GM11168 (cell line): ENCODE data around the gene CYLD.

Experiments
- in situ Hi-C: fragments of 300-500 bp; cut with MboI; formaldehyde crosslinking; loops from one replicate; pipeline ENCODE4 v1.12.0; 2022; ENCODE audit warnings: low sequenced_read_pairs; ENCODE audit not compliant: unreplicated experiment

The CYLD gene

DNA sequence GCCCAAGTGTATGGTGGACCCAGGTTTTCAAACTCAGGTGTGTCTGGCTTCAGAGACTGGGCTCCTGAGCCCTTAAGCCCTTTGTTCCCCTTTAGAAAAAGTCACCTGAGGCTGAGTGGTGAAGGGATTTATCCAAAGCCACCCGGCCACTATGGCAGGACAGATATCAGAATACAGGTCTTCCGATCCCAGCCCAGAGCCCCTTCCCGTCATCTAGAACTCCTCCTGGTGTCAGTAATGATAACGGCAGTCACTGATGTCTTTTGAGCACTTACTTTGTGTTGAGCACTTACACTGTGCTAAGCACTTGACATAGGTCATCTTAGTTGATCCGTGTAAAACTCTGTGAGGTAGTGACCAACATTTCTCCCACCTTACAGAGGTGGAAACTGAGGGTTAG is 31.9 kb upstream of the CYLD start:
- in situ Hi-C loops, result no loop called here

DNA sequence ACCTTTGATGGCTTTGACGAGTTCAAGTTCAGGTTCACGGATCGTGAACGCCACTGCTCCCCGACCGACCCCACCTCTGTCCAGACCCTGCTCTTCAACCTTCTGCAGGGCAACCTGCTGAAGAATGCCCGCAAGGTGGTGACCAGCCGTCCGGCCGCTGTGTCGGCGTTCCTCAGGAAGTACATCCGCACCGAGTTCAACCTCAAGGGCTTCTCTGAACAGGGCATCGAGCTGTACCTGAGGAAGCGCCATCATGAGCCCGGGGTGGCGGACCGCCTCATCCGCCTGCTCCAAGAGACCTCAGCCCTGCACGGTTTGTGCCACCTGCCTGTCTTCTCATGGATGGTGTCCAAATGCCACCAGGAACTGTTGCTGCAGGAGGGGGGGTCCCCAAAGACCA is 30.8 kb upstream of the CYLD start:
- in situ Hi-C loops, result no loop called here

DNA sequence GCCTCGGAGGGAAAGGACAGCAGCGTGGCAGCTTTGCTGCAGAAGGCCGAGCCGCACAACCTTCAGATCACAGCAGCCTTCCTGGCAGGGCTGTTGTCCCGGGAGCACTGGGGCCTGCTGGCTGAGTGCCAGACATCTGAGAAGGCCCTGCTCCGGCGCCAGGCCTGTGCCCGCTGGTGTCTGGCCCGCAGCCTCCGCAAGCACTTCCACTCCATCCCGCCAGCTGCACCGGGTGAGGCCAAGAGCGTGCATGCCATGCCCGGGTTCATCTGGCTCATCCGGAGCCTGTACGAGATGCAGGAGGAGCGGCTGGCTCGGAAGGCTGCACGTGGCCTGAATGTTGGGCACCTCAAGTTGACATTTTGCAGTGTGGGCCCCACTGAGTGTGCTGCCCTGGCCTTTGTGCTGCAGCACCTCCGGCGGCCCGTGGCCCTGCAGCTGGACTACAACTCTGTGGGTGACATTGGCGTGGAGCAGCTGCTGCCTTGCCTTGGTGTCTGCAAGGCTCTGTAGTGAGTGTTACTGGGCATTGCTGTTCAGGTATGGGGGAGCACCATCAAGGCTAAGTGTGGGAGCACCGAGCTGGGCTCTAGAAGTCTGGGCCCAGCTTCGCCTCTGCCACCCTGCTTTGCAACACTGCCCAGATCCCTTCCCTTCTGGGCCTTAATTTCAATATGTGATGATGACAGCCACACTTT is 29.9 kb upstream of the CYLD start:
- in situ Hi-C loops, result no loop called here

DNA sequence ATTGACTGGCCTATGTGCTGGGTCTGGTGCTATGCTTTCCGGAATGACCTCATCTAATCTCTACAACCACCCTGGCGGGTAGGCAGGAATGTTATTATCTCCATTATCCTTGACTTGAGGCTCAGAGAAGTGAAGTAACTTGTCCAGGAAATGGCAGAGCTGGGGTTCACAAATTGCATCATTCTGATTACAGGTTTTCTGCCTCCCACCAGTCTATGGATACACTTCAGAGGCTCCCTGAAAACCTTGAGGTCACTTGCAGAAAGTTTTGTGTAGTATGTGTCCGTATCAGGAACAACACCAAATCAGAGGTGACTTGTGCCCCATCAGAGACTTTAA is 29.4 kb upstream of the CYLD start:
- in situ Hi-C loops, result no loop called here

- in situ Hi-C loops, result no loop called here
Measured at GRCh38 chr16:50712956-50713355, 28.9 kb upstream of the CYLD start.

DNA sequence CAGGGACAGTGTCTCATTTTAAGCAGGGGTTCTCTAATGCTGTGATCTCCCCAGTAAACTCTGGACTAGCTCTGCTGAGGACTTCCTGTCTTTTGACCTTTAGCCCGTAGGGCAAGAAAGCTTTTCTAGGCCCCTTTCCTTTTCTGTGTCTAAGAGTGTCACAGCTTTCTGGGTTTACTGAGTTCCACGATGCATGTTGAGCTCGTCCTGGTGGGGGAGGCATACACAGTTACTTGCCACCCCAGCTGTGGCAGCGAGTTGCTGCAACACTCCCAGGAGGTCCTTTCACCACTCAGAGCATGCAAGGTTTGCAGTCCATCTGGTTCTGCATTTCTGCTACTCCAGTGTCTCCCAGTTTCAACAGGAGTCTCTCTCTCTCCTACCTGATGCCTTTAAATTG is 24.8 kb upstream of the CYLD start:
- in situ Hi-C loops, result no loop called here

- in situ Hi-C loops, result no loop called here
Measured at GRCh38 chr16:50717494-50717893, 24.4 kb upstream of the CYLD start.

GRCh38 chr16:50718061-50718760 is 23.7 kb upstream of the CYLD start:
- in situ Hi-C loops, result no loop called here

GRCh38 chr16:50718761-50719400 is 23.0 kb upstream of the CYLD start:
- in situ Hi-C loops, result no loop called here

- in situ Hi-C loops, result no loop called here
Measured at GRCh38 chr16:50719401-50720337, 22.2 kb upstream of the CYLD start.

DNA sequence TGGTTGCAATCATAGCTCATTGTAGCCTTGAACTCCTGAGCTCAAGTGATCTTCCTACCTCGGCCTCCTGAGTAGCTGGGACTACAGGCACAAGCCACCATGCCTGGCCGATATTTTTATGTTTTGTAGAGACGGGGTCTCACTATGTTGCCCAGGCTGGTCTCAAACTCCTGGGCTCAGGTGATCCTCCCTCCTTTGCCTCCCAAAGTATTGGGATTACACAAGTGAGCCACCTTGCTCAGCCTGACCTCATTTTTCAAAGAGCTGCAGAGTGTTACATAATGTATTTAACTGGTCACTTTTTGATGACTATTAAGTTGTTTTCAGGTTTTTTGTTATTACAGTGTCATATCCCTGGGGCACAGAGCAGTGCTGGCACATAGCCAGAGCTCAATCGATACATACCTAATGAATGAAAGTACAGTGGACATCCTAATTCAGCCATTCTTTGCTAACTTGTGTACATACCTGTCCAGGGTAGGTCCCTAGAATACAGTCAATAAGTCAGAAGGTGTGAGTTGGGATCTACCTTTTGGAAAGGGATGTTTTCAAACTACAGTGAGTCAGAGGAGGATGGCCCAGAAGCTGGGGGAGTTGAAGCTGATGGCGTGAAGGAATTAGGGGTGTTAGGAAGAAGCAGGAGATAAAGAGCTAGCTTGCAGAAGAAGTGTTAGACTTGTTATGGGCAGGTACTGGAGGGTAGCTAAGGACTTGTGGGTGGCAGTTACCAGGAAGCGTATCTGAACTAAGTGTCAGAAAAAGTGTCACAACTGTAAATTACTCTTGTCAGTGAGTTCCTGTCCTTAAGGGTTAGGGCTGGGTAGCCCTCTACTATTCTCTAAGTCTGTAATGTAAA is 20.1 kb upstream of the CYLD start:
- in situ Hi-C loops, result no loop called here

DNA sequence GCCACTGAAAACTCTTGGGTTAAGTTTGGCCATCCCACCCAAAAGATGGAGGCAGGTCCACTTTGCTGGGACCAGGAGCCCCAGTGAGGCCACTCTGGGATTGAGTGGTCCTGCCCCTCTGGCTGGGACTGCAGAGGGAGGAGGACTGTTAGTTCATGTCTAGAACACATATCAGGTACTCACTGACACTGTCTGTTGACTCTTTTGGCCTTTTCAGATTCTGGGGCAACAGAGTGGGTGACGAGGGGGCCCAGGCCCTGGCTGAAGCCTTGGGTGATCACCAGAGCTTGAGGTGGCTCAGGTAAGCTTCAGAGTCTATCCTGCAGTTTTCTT is 19.5 kb upstream of the CYLD start:
- in situ Hi-C loops, result no loop called here

GRCh38 chr16:50722960-50723359 is 18.9 kb upstream of the CYLD start:
- in situ Hi-C loops, result no loop called here

DNA sequence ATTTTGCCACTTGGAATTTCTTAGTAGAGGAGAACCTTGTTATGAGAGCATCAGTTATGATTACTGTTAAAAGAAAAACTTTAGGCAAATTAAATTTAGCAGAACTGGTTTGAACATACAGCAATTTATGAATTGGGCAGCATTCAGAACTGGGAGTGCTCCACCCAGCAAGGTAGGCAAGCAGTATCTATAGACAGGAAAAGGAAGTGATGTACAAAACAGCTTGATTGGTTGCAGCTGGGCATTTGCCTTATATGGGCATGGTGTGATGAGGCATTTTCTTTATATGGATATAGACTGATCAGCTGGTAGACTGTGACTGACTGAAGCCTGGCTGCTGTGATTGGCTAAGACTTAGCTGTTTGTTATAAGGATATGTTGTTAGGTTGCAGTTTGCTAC is 17.6 kb upstream of the CYLD start:
- in situ Hi-C loops, result no loop called here

DNA sequence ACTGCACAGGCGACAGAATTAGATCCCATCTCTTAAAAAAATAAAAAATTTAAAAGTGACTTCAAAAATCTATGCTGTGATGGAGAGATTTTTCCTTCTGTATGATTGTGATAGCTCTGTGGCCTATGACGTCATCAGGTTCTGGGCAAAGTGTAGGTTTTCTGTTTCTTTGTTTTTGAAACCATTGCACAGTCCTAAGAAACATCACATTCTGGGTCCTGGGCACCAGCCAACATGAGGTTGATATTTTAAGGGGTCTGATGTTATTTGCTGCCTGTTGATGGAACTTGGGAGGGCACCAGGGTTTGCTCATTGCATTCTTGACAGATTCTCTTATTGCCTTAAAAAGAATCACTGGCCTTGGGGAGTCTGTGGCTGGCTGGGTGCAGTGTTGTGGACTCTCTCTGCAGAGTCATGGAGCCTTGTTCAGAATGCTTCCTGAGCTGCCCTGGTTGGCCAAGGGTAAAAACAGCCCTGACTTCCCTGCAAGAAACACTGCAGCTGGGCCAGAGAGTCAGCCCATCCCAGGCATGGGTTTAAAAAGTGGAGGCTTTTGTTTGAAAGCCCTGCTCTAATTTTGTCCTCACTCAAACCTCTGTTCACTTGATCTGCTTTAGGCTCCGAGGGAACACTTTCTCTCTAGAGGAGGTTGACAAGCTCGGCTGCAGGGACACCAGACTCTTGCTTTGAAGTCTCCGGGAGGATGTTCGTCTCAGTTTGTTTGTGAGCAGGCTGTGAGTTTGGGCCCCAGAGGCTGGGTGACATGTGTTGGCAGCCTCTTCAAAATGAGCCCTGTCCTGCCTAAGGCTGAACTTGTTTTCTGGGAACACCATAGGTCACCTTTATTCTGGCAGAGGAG is 10.5 kb upstream of the CYLD start:
- in situ Hi-C loops, result no loop called here

DNA sequence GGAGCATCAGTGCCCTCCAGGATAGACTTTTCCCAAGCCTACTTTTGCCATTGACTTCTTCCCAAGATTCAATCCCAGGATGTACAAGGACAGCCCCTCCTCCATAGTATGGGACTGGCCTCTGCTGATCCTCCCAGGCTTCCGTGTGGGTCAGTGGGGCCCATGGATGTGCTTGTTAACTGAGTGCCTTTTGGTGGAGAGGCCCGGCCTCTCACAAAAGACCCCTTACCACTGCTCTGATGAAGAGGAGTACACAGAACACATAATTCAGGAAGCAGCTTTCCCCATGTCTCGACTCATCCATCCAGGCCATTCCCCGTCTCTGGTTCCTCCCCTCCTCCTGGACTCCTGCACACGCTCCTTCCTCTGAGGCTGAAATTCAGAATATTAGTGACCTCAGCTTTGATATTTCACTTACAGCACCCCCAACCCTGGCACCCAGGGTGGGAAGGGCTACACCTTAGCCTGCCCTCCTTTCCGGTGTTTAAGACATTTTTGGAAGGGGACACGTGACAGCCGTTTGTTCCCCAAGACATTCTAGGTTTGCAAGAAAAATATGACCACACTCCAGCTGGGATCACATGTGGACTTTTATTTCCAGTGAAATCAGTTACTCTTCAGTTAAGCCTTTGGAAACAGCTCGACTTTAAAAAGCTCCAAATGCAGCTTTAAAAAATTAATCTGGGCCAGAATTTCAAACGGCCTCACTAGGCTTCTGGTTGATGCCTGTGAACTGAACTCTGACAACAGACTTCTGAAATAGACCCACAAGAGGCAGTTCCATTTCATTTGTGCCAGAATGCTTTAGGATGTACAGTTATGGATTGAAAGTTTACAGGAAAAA is 9.7 kb upstream of the CYLD start:
- in situ Hi-C loops, result no loop called here

DNA sequence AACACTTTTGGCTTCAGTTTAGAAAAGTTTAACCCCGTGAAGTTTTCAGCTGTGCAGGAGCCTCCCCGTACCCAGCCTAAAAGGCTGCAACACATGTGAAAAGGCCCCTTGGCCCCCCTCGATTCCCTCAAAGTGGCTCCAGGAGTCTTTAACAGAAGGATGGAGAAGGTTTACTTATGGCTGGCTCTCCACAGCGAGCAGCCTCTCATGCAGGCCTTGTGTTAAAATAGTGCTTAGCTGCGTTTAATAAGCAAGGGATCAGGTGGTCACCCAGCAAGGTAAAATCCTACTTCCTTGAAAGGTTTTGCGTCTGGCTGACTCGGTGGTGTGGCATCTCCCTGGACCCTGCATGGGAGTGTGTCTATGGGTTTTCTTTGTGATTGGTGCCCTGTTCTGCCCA is 8.4 kb upstream of the CYLD start:
- in situ Hi-C loops, result no loop called here

DNA sequence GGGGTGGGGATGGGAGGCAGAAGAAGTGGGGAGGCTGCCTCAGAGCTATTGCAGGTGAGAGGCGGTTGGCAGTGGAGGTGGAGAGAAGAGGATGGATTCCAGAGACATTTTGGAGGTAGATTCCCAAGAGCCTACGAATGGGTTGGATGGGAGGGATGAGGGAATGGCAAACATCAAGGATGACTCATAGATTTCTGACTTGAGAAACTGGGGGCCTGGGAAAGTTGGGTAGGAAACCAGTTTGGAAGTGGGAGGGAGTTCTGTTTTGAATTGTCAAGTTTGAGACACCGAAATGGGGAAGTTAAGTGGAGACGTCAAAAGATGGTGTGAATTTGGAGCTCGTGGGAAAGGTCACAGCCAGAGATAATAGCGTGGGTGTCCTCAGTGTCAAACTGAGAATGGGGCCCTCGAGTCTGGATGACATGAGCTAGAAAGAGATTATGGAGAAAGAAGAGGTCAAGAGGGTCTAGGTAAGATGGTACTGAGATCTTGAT is 6.2 kb upstream of the CYLD start:
- in situ Hi-C loops, result no loop called here
